Chondrocyte (in vitro differentiated cells): ENCODE data around the gene ZNF248. TPM values are rescaled to one million over a fixed set of nuclear protein-coding genes. Genes with fewer than 3 reads are reported as not detected.

Source experiments
- DNase-seq: peaks from one replicate; pipeline ENCODE4 v3.0.0; 2021; ENCODE audit warnings: mixed read lengths, low spot score
- H3K27ac Mint-ChIP-seq: one replicate; pipeline ENCODE4 v1.8.0; 2021; ENCODE audit warnings: mild to moderate bottlenecking, moderate library complexity, mixed read lengths; ENCODE audit not compliant: unreplicated experiment
- H3K27me3 Mint-ChIP-seq: 2 replicates; pipeline ENCODE4 v1.8.0; 2021; ENCODE audit warnings: low read depth, mixed read lengths
- H3K36me3 Mint-ChIP-seq: 2 replicates; pipeline ENCODE4 v1.8.0; 2021; ENCODE audit warnings: low read depth, mixed read lengths
- H3K4me1 Mint-ChIP-seq: 2 replicates; pipeline ENCODE4 v1.8.0; 2021; ENCODE audit warnings: low read depth, mild to moderate bottlenecking, mixed read lengths
- H3K4me3 Mint-ChIP-seq: one replicate; pipeline ENCODE4 v1.8.0; 2021; ENCODE audit warnings: mild to moderate bottlenecking, moderate library complexity, mixed read lengths; ENCODE audit not compliant: unreplicated experiment
- H3K9me3 Mint-ChIP-seq: 2 replicates; pipeline ENCODE4 v1.8.0; 2021; ENCODE audit warnings: low read depth, mixed read lengths
- CTCF ChIP-seq: fragments of 200-600 bp; sonication (generic); IDR thresholded peaks from 2 replicates; pipeline ENCODE4 v1.5.0; 2021; ENCODE audit warnings: antibody characterized with exemption, mild to moderate bottlenecking, moderate library complexity
- total RNA-seq: library from RNA; stranded (reverse); gene quantifications from 3 replicates; pipeline ENCODE4 v1.2.1, GENCODE V29; 2021

ZNF248 gene
- total RNA-seq, 1 donor from 2014 or later, result 4.8 TPM

- TF ChIP-seq CTCF, result no peak
- Mint-ChIP-seq H3K4me1 (no peaks in the 10 kb centered on the region), H3K4me3 (no peak overlapping the region), H3K9me3 (peaks cover 67% of the 10 kb centered on the region), H3K36me3 (peaks cover 36% of the 10 kb centered on the region), H3K27me3 (no peaks in the 10 kb centered on the region), H3K27ac (no peak overlapping the region)
- DNase-seq, result no peak
These were observed 30.6 kb downstream of the ZNF248 start for GRCh38 chr10:37826806-37827205.

GRCh38 chr10:37821237-37821636, 36.2 kb downstream of the ZNF248 start:
- Mint-ChIP-seq H3K4me1 (no peaks in the 10 kb centered on the region), H3K27ac (no peak overlapping the region), H3K27me3 (no peaks in the 10 kb centered on the region), H3K4me3 (no peak overlapping the region), H3K36me3 (peaks cover 16% of the 10 kb centered on the region), H3K9me3 (peaks cover 60% of the 10 kb centered on the region)
- no peak for DNase-seq
- no peak for TF ChIP-seq CTCF

GRCh38 chr10:37819797-37820196, 37.6 kb downstream of the ZNF248 start:
- peaks cover 65% of the 10 kb centered on the region for H3K9me3 Mint-ChIP-seq
- H3K36me3 Mint-ChIP-seq, result peaks cover 11% of the 10 kb centered on the region
- no peaks in the 10 kb centered on the region for H3K4me1 Mint-ChIP-seq
- H3K27ac Mint-ChIP-seq, result no peak overlapping the region
- no peak for TF ChIP-seq CTCF
- H3K27me3 Mint-ChIP-seq, result no peaks in the 10 kb centered on the region
- DNase-seq, result no peak
- no peak overlapping the region for H3K4me3 Mint-ChIP-seq

- H3K27ac Mint-ChIP-seq, result no peak overlapping the region
- no peak overlapping the region for H3K4me3 Mint-ChIP-seq
These were observed 41.1 kb downstream of the ZNF248 start for GRCh38 chr10:37816290-37816689.

GRCh38 chr10:37813763-37814162, 43.6 kb downstream of the ZNF248 start:
- Mint-ChIP-seq H3K27me3 (no peaks in the 10 kb centered on the region), H3K27ac (no peak overlapping the region), H3K9me3 (peaks cover 63% of the 10 kb centered on the region), H3K4me1 (no peaks in the 10 kb centered on the region), H3K4me3 (no peak overlapping the region), H3K36me3 (peaks cover 13% of the 10 kb centered on the region)
- no peak for TF ChIP-seq CTCF
- no peak for DNase-seq

More at GRCh38 chr10:37816290-37816689, 41.1 kb downstream of the ZNF248 start:
- TF ChIP-seq CTCF, result no peak
- Mint-ChIP-seq H3K36me3 (peaks cover 15% of the 10 kb centered on the region), H3K4me1 (no peaks in the 10 kb centered on the region), H3K9me3 (peaks cover 75% of the 10 kb centered on the region), H3K27me3 (no peaks in the 10 kb centered on the region)
- no peak for DNase-seq
